Fibroblast of villous mesenchyme (primary cell): ENCODE measurements around the gene ING5. TPM values are rescaled to one million over a fixed set of nuclear protein-coding genes. Genes with fewer than 3 reads are reported as not detected.

Experiments
- DNase-seq: peaks from one replicate; pipeline ENCODE4 v3.0.0-alpha.2; 2010; ENCODE audit warnings: low read depth
- H3K4me3 ChIP-seq: 2 replicates; pipeline ENCODE4 v1.5.1; 2011; ENCODE audit warnings: low read depth, mild to moderate bottlenecking, low read length
- total RNA-seq: library from RNA; depleted of rRNA; stranded (reverse); fragments of >200 nt; gene quantifications from 2 replicates; pipeline ENCODE4 v1.2.3, GENCODE V29; 2012
- TF ChIP-seq, protein P1 (sequence below): IDR thresholded peaks from 2 replicates; pipeline ENCODE4 v1.5.1; 2012; ENCODE audit warnings: low read depth, mild to moderate bottlenecking, low read length; ENCODE audit not compliant: insufficient read depth

The ING5 gene
- total RNA-seq, 1 donor: 21.2 TPM

- TF ChIP-seq, protein P1, sequence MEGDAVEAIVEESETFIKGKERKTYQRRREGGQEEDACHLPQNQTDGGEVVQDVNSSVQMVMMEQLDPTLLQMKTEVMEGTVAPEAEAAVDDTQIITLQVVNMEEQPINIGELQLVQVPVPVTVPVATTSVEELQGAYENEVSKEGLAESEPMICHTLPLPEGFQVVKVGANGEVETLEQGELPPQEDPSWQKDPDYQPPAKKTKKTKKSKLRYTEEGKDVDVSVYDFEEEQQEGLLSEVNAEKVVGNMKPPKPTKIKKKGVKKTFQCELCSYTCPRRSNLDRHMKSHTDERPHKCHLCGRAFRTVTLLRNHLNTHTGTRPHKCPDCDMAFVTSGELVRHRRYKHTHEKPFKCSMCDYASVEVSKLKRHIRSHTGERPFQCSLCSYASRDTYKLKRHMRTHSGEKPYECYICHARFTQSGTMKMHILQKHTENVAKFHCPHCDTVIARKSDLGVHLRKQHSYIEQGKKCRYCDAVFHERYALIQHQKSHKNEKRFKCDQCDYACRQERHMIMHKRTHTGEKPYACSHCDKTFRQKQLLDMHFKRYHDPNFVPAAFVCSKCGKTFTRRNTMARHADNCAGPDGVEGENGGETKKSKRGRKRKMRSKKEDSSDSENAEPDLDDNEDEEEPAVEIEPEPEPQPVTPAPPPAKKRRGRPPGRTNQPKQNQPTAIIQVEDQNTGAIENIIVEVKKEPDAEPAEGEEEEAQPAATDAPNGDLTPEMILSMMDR: no peak
- no peak for DNase-seq
- no peak overlapping the region for H3K4me3 ChIP-seq
Observed at GRCh38 chr2:241690202-241690717, 11.6 kb upstream of the ING5 start.

DNA sequence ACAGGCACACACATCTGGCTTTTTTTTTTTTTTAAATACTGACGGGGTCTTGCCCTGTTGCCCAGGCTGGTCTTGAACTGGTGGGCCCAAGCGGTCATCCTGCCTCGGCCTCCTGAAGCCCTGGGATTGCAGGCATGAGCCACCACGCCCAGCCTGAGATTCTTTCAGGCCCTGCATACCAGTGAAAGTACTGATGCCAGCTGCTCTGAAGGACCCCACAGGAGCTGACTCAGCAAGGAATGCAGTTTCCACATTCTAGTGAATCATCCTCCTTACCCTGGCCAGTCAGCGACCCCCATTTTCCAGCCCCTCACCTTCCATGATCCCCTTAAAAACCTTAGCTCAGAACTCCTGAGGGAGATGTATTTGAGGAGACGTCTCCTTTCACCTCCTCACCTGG lies 9.4 kb upstream of the ING5 start:
- TF ChIP-seq, protein P1: no peak
- peak; percentile 56 for DNase-seq
- no peak overlapping the region for H3K4me3 ChIP-seq

DNA sequence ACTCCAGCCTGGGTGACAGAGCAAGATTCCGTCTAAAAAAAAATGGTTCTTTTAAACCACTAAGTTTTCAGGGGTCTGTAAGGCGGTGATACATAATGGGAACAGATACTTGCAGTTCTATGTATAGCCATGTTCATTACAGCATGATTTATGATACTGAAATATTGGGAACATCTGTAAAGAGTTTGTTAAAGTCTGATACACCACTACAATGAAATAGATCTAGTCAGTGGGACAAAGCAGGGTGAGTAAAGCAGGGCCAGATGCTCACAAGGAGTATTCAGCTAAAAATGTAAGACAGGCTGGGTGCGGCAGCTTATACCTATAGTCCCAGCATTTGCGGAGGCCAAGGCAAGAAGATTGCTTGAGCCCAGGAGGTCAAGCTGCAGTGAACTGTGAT lies 6.2 kb upstream of the ING5 start:
- TF ChIP-seq, protein P1: no peak
- no peak for DNase-seq
- no peak overlapping the region for H3K4me3 ChIP-seq

- DNase-seq: no peak
- H3K4me3 ChIP-seq: peak overlapping the region; percentile 76
- TF ChIP-seq, protein P1: peak; percentile 39
Observed at GRCh38 chr2:241701149-241701398, 765 bp upstream of the ING5 start.

DNA sequence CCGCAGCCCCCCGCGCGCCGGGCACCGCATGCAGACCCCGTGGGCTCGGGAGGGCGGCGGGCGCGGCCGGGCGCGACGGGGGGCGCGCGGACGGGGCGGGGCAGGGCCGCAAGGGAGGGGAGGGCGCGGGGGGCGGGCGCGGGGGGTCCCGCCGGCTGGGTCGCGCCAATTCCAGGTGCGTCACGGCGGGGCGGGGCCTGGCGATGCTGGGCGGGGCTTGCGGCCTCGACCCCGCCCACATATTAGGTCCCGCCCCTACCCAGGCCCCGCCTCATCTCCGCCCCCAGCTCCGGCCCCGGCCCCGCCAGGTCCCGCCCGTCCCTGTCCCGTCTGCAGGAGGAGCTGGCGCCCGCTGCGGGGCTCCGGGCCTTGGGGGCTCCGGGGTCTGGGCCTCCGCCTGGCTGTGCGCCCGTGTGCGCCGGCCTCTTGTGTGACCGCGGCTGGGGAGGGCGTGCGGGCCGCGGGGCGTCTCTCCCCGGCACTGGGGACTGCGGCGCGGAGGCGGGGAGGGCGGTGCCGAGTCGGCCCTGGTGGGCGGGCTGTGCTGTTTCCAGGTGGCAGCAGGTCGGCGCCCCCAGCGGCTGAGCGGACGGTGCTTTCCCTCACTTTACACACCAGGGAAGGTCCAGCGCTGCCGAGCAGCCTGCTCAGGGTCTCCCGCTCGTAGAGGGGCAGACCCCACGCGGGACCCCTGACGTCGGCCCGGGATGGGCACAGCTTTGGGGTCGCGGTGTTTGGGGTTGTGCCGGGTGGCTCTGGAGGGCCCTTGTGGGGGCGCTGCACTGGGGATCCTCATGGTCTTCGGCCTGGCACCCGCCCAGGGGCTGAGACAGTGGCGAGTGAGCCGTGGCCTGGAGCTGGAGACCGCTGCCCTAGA lies 554 bp downstream of the ING5 start:
- peak; percentile 86 for DNase-seq
- peak overlapping the region; percentile 83 for H3K4me3 ChIP-seq
- TF ChIP-seq, protein P1: peak; percentile 26

DNA sequence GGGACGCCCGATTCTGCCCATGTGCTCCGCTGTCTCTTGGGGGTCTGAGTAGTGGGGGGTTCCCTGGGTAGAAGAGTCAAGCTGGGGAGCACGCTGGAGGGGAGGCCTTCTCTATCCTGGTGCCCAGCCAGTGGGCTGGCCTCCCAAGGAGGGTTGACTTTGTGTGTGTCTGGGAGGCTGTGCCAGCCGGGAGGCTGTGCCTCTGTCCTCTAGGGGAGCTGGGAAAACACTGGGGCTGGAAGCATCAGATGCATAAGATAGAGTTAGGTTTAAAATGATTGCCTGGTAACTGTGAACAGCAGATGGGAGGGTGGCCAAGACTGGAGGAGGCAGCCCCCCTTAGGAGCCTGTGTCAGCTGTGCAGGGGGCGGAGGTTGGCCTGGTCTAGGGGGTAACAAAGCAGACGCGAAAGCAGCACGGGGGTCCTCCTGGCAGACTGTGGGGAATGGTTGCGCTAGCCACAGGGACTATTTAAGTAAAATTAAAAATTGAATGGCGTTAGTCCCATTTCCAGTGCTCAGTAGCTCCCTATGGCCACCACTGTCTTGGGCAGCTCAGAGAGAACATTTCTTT lies 1.3 kb downstream of the ING5 start:
- TF ChIP-seq, protein P1: no peak
- H3K4me3 ChIP-seq: peak overlapping the region; percentile 83
- no peak for DNase-seq
